D341Med (cell line): ENCODE measurements around the gene LMCD1.

Experiments used
- DNase-seq: peaks from one replicate; pipeline ENCODE4 v3.0.0; 2012; ENCODE audit warnings: low spot score

The LMCD1 gene

GRCh38 chr3:8506571-8507061, 5.0 kb downstream of the LMCD1 start:
- no peak for DNase-seq

DNA sequence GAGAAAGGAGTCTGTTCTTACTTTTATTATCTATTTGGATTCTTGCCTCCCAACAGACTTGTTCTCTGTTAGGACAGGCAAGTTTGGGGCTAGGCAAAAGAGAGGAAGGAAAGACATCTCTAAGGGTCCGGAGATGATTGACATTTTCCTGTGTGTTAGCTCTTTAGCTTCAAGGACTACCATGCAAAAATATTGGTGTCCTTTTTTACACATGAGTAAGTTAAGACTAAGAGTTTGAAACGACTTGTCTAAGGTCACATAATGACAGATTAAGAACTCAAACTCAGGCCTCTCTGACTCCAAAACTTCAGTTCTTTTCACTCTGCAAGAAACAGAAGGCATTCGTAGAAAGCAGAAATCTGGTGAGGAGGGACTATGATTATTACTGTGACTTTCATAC, 5.9 kb downstream of the LMCD1 start:
- no peak for DNase-seq

DNA sequence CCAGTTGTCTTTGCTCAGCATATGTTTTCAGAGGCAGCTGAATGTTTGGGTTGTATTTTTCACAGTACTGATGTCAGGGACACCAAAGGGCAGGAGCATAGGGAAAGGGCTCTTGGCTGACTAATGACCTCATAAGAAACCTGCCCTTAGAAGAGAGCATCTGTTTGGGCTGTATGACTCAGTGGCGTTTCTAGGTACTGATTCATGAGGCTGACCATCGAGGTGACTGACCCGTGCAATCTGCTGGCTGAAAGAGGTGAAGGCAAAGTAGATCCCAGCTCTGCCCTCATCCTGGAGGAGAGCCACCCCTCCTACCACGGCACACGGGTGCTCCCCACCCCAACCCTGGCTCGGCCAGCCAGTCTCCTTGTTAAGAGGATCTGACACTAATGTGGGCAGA, 8.3 kb downstream of the LMCD1 start:
- no peak for DNase-seq

DNA sequence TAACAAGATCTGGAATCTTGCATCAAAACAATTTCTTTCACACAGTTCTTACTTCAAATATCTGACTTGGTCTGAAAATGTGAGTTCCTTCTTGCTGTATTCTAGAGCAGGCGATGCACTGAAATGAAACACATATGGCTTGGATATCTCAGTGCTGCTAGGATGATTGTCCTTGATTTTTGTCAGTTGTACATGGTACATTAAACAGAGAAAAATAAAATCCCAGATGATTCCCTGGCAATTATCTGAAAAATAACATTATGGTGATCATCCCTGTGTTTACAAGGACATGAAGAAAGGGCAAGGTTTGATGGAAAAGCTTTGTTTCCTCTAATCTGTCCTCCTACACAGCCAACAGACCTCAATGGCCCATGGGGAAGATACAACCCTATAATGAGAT, 10.6 kb downstream of the LMCD1 start:
- no peak for DNase-seq

DNA sequence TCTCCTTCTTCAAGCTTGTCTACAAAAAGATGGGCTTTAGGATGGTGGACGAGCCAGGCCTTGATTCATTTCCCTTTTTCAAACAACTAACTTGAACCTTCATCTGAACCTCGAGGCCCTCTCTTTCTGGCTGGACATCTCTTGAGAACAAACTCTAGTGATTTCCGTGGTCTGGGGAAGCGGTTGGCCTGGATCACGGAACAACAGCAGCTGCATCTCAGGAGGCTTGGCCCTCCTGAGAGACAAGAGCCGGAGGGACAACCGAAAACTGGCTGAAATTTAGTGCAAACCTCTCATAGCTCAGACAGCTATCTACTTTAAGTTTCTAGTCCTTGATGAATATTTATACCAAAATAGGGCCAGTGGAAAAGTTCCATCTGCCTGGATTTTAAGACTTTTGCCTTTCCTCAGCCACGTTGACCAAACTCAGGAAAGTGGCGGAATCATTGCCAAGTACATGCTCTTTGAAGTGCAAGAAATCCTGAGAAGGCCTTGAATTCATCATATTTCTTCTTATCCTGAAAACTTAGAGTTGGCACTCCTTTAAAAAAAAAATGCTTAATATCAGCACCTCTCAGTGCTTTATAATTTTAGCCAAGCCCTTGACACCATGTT, 14.5 kb downstream of the LMCD1 start:
- DNase-seq: no peak

- DNase-seq: no peak
Observed at GRCh38 chr3:8516783-8517182, 15.2 kb downstream of the LMCD1 start.

GRCh38 chr3:8517487-8517886, 15.9 kb downstream of the LMCD1 start:
- no peak for DNase-seq

DNA sequence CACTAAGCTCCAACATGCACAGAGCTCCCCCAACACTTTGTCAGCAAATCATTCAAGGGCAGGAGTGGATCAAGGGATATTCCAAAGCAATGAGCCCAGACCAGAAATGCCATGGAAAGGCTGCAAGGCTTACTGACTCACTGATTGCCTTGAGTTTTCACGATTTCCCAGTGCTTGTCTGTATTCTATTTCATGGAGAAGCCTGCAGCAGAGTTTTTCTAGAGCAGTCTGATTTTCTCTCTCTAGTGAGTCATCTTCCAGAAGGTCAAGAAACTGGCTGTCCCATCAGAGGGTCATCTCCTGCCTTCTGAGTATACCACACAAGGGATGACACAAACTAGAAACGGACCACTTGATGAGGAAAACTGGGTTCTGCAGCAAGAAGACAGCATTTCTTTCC, 16.5 kb downstream of the LMCD1 start:
- DNase-seq: no peak

- DNase-seq: no peak
Observed at GRCh38 chr3:8519156-8519555, 17.5 kb downstream of the LMCD1 start.

- DNase-seq: no peak
Observed at GRCh38 chr3:8519774-8520448, 18.3 kb downstream of the LMCD1 start.

DNA sequence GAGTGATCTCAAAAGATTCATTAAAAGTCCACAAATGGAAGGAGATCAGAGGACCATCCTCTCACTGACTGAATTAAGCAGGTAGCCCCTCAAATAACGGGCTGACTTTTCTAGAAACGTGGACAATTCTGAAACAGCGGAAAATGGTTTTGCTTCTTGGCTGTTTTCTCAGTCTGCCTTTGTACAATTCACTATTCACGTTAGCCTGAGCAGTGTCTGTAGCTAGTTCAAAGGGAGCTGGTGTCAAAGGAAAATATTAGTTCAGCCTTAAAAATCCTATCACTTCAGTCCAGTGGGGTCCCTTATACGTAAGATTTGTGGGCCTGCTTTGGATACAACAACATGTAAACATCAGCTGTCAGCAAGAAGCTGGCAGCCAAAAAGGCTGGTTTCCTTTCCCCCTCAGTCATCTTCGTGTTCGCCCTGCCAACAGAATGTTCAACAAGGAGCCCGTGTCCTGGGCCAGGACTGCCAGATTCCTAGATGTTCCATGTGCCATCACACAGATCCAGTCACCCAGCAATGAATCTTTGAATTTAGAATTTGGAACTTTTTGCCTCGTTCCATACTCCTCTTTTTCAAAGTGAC, 19.3 kb downstream of the LMCD1 start:
- no peak for DNase-seq

- DNase-seq: no peak
Observed at GRCh38 chr3:8523041-8523440, 21.4 kb downstream of the LMCD1 start.

- no peak for DNase-seq
Observed at GRCh38 chr3:8524249-8524648, 22.6 kb downstream of the LMCD1 start.

DNA sequence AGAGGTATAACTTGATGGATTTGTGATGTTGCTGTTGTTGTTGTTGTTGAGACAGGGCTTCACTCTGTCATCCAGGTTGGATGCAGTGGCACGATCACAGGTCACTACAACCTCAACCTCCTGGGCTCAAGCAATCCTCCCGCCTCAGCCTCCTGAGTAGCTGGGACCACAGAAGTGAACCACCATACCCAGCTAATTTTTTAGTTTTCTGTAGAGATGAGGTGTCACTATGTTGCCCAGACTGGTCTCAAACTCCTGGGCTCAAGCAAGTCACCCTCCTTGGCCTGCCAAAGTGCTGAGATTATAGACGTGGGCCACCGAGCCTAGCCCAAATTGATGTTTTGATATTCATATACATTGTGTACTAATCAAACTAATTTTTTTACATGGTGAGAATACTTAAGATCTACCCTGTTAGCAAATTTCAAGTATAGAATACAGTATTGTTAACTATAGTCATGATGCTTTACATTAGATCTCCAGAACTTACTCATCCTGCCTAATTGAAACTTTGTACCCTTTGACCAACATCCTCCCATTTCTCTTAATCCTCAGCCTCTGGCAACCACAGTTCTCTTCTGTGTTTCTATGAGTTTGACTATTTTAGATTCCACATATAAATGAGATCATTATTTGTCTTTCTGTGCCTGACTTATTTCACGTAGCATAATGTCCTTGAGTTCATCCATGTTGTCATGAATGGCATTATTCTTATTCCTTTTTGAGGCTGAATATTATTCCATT, 23.2 kb downstream of the LMCD1 start:
- DNase-seq: no peak

DNA sequence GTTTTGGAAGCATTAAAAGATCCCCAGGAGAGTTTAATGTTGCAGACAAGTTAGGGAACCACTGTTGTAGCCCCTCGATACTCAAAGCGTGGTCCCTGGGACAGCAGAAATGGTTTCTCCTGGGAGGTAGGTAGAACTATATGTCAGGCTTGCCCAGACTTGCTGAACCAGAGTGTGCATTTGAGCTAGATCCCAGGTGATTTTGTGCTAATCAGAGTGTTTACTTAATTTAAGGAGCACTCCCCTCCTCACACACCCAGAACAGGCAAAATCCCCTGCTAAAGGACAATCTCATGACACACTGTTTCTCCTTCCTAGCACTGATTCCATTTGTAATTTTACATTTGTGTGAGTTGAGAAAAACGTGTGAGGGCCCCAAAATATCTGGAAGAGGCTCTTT, 24.3 kb downstream of the LMCD1 start:
- no peak for DNase-seq

DNA sequence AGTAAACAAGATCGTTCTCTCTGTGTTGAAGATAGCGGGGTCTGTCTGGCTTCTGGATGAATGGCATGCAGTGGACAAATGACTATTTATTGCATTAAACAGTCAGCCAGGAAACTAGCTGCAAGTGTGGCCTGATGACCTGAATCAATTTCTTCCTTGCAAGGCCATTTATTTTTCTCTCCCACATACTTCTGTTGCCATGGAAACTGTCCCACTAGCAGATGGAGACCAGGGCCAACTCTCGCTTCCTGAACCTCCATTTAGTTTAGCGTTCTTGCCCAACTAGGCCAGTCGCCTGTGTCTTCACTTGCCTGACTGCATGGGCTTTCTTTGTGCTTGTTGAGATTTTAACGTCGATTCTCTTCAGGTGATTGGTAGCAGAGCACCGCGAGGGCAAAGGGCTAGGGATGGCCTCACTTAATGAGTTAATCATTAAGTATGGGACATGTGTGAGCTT, 27.6 kb downstream of the LMCD1 start:
- no peak for DNase-seq

DNA sequence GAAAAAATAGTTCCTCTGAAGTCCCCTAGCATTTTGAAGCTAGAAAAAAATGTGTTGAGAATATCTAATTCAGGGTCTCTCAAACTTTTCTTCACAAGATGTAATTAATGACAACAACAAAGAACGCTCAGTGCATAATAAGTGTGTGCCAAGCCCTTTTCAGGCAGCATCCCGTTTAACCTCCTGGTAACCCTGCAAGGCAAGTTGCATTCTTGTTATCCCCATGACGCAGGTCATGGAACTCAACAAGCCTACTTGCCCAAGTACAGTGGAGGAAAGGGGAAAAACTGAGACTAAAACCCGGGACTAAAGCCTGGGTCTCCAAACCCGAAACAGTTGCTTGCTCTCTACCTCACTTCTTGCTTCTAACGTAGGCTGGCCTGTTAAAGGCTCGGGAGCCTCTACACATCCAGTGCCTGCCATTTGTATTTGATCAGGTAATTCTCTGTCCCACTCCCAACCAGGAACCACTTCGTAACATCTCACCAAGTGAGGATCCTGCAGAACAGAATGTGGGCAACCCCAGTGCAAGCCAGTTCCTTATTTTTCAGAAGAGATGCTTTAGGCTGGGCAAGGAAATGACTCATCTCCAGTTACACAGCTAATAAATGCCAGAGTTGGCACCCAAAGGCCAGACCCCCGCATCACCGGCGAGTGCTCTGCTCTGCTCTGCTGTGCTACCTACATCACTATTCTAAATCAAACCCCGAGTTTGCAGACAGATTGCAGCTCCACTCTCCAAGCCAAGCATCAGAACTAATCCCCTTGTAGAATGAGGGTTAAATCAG, 28.3 kb downstream of the LMCD1 start:
- no peak for DNase-seq

DNA sequence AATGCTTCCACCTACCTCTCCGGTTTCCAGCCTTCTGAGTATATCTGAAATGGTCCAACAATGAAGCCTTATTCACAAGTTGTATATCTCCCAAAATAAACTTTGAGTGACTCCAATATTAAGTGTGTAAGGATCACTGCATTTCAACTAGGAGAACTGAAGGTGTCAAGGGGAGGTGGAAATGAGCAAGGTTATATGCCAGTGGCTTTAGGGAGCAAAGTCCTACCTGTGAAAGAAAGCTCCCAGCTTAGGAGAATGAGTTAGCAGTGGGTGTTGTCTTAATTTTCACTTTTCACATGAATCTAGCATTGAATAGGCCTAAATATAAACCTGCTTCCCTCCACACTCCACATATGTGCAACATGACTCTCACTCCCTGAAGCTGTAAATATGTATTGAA, 29.0 kb downstream of the LMCD1 start:
- DNase-seq: no peak

DNA sequence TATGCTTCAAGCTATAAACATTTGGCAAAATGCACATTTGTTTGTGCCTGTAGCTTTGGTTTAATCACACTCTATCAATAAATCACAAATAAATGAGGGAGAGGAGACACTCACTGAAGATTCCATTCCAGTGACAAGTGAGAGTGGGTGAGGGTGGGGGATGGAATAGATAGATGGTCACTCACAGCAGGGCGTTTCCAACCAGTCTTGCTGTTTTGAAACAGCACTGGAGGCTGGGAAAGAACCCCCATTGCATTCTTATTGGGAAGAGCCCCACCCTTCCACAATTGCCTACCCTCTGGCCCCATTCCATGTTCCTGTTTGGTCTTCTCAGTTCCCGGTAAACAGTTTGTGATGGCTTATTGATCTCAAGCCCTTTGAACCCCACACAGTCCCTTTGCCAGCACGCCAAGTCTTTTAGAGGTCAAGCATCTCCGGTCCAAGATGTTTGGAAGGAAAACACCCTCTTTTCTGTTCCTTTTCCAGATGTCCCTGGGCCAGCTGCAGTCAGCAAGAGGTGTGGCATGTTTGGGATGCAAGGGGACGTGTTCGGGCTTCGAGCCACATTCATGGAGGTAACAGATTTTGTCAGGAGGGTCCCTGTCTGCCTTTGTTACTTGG, 30.7 kb downstream of the LMCD1 start:
- no peak for DNase-seq

- DNase-seq: no peak
Observed at GRCh38 chr3:8536096-8537056, 34.8 kb downstream of the LMCD1 start.
